HepG2 (cell line): ENCODE data around the gene TMEM95. TPM values are rescaled to one million over a fixed set of nuclear protein-coding genes. Genes with fewer than 3 reads are reported as not detected.

Source experiments
- AGO1 ChIP-seq: fragments of 200-400 bp; formaldehyde crosslinking; IDR thresholded peaks from 2 replicates; pipeline ENCODE4 v1.6.1; 2017; ENCODE audit warnings: mild to moderate bottlenecking, low read depth, low read length, moderate library complexity; ENCODE audit not compliant: poor library complexity, severe bottlenecking
- CERS6 ChIP-seq: sonication (generic); formaldehyde crosslinking; IDR thresholded peaks from 2 replicates; pipeline ENCODE4 v1.5.0; 2020; ENCODE audit warnings: missing genetic modification reagents
- HMGXB3 ChIP-seq: sonication (generic); formaldehyde crosslinking; IDR thresholded peaks from 2 replicates; pipeline ENCODE4 v1.4.0; 2020; ENCODE audit warnings: missing genetic modification reagents, borderline replicate concordance
- IKZF4 ChIP-seq: sonication (generic); formaldehyde crosslinking; IDR thresholded peaks from 2 replicates; pipeline ENCODE4 v1.5.1; 2020; ENCODE audit warnings: borderline replicate concordance, mild to moderate bottlenecking, low read depth, missing genetic modification reagents; ENCODE audit errors: not compliant biosample characterization
- MIER3 ChIP-seq: IDR thresholded peaks from 2 replicates; pipeline ENCODE4 v1.6.1; 2016; ENCODE audit warnings: missing compliant biosample characterization, borderline replicate concordance
- MNT ChIP-seq: fragments of 450-650 bp; IDR thresholded peaks from 2 replicates; pipeline ENCODE4 v1.6.1; 2016
- TEF ChIP-seq: sonication (generic); formaldehyde crosslinking; IDR thresholded peaks from 2 replicates; pipeline ENCODE4 v1.5.0; 2020; ENCODE audit warnings: missing genetic modification reagents
- TOE1 ChIP-seq: sonication (generic); formaldehyde crosslinking; IDR thresholded peaks from 2 replicates; pipeline ENCODE4 v1.4.0; 2020; ENCODE audit warnings: mild to moderate bottlenecking, missing genetic modification reagents
- ZNF180 ChIP-seq: sonication (generic); formaldehyde crosslinking; IDR thresholded peaks from 2 replicates; pipeline ENCODE4 v1.4.0; 2020; ENCODE audit warnings: low read depth, missing genetic modification reagents, borderline replicate concordance
- ZNF260 ChIP-seq: sonication (generic); formaldehyde crosslinking; IDR thresholded peaks from 2 replicates; pipeline ENCODE4 v1.4.0; 2020; ENCODE audit warnings: missing genetic modification reagents, low read depth, mild to moderate bottlenecking, borderline replicate concordance
- ZNF3 ChIP-seq: IDR thresholded peaks from 2 replicates; pipeline ENCODE4 v1.7.0; 2017; ENCODE audit warnings: inconsistent platforms
- ZNF329 ChIP-seq: sonication (generic); formaldehyde crosslinking; IDR thresholded peaks from 2 replicates; pipeline ENCODE4 v1.9.0; 2021; ENCODE audit warnings: low read depth, mild to moderate bottlenecking, missing genetic modification reagents
- ZNF672 ChIP-seq: sonication (generic); formaldehyde crosslinking; IDR thresholded peaks from 2 replicates; pipeline ENCODE4 v1.8.1; 2022; ENCODE audit warnings: missing genetic modification reagents
- polyA plus RNA-seq, 8 experiments: library from polyadenylated mRNA; depleted of rRNA in 3 of 8; stranded (reverse) in 7 of 8; unstranded in 1 of 8; fragments of >200 nt; fragmentation: Illumina TruSeq in 4 of 8; extraction: Trizol in 4 of 8; gene quantifications; 2 replicates each; pipeline versions ENCODE4 v1.2.1 to v1.2.3, GENCODE V29; 2011 to 2016; ENCODE audit warnings: low read depth in 4 of 8, missing spikeins in 1 of 8, mixed read lengths in 1 of 8; ENCODE audit not compliant: insufficient read depth in 1 of 8
- total RNA-seq, 5 experiments: library from RNA; depleted of rRNA; stranded (reverse); fragments of >200 nt; fragmentation: Illumina TruSeq; extraction: Trizol; gene quantifications; 2 replicates each; pipeline ENCODE4 v1.2.3, GENCODE V29; 2016; ENCODE audit warnings: low read depth in 1 of 5
- TF ChIP-seq, protein P1 (sequence below): sonication (generic); formaldehyde crosslinking; IDR thresholded peaks from 2 replicates; pipeline ENCODE4 v1.5.1; 2020; ENCODE audit warnings: mild to moderate bottlenecking, missing genetic modification reagents, moderate library complexity
- TF ChIP-seq, protein P2 (sequence below): sonication (generic); formaldehyde crosslinking; conservative IDR thresholded peaks from 2 replicates; pipeline ENCODE4 v1.8.0; 2022; ENCODE audit warnings: missing genetic modification reagents
- TF ChIP-seq, protein P3 (sequence below): sonication (generic); formaldehyde crosslinking; IDR thresholded peaks from 2 replicates; pipeline ENCODE4 v1.4.0; 2020; ENCODE audit warnings: mild to moderate bottlenecking, missing genetic modification reagents

TMEM95 gene
- total and polyA plus RNA-seq, 2 of the 13 experiments (the other 11 are each of a cell fraction or from before 2014, with no cell fraction given): not detected

- no peak for TF ChIP-seq CERS6
- TF ChIP-seq, protein P1, sequence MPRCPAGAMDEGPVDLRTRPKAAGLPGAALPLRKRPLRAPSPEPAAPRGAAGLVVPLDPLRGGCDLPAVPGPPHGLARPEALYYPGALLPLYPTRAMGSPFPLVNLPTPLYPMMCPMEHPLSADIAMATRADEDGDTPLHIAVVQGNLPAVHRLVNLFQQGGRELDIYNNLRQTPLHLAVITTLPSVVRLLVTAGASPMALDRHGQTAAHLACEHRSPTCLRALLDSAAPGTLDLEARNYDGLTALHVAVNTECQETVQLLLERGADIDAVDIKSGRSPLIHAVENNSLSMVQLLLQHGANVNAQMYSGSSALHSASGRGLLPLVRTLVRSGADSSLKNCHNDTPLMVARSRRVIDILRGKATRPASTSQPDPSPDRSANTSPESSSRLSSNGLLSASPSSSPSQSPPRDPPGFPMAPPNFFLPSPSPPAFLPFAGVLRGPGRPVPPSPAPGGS (CRISPR knock-in tag): no peak
- TF ChIP-seq ZNF329 (CRISPR knock-in tag): no peak
- TF ChIP-seq TOE1 (CRISPR knock-in tag): no peak
- no peak for TF ChIP-seq ZNF260
- TF ChIP-seq MNT: no peak
- no peak for TF ChIP-seq ZNF3
- TF ChIP-seq, protein P2, sequence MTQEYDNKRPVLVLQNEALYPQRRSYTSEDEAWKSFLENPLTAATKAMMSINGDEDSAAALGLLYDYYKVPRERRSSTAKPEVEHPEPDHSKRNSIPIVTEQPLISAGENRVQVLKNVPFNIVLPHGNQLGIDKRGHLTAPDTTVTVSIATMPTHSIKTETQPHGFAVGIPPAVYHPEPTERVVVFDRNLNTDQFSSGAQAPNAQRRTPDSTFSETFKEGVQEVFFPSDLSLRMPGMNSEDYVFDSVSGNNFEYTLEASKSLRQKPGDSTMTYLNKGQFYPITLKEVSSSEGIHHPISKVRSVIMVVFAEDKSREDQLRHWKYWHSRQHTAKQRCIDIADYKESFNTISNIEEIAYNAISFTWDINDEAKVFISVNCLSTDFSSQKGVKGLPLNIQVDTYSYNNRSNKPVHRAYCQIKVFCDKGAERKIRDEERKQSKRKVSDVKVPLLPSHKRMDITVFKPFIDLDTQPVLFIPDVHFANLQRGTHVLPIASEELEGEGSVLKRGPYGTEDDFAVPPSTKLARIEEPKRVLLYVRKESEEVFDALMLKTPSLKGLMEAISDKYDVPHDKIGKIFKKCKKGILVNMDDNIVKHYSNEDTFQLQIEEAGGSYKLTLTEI (CRISPR knock-in tag): no peak
- no peak for TF ChIP-seq IKZF4 (CRISPR knock-in tag)
- TF ChIP-seq, protein P3, sequence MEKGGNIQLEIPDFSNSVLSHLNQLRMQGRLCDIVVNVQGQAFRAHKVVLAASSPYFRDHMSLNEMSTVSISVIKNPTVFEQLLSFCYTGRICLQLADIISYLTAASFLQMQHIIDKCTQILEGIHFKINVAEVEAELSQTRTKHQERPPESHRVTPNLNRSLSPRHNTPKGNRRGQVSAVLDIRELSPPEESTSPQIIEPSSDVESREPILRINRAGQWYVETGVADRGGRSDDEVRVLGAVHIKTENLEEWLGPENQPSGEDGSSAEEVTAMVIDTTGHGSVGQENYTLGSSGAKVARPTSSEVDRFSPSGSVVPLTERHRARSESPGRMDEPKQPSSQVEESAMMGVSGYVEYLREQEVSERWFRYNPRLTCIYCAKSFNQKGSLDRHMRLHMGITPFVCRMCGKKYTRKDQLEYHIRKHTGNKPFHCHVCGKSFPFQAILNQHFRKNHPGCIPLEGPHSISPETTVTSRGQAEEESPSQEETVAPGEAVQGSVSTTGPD (CRISPR knock-in tag): no peak
- TF ChIP-seq ZNF180 (CRISPR knock-in tag): no peak
- TF ChIP-seq MIER3 (CRISPR knock-in tag): no peak
- no peak for TF ChIP-seq ZNF672 (CRISPR knock-in tag)
- no peak for TF ChIP-seq TEF (CRISPR knock-in tag)
- TF ChIP-seq HMGXB3: no peak
- no peak for TF ChIP-seq AGO1
Measured at GRCh38 chr17:7403043-7403726, 48.2 kb downstream of the TMEM95 start (continued).
